ENCODE results near the gene CADM1.

Gene CADM1

GRCh38 chr11:115284773-115285172 is 219.4 kb downstream of the CADM1 start:
- no peaks in the 10 kb centered on the region for H3K36me3 ChIP-seq (replicated peaks in 1 of 2; ENCODE audit: control insufficient read depth in 2 of 2, insufficient read depth in 2 of 2, low read length in 2 of 2)
- DNase-seq (ENCODE audit: low spot score) = no peak
- H3K9me3 ChIP-seq (replicated peaks in 1 of 2; ENCODE audit: control insufficient read depth in 2 of 2, insufficient read depth in 1 of 2, low read depth in 1 of 2, low read length in 2 of 2) = no peaks in the 10 kb centered on the region
- H3K23ac ChIP-seq (ENCODE audit: low read depth, low read length, poor library complexity) = no peak overlapping the region
- no peak overlapping the region for H4K91ac ChIP-seq (ENCODE audit: low read depth, low read length, poor library complexity)
- no peak overlapping the region for H2BK15ac ChIP-seq (ENCODE audit: low read length)
- no peak overlapping the region for H3K27ac ChIP-seq (replicated peaks; ENCODE audit: low read length)
- H2AK5ac ChIP-seq (ENCODE audit: low read depth, low read length) = no peak overlapping the region
- H3K4me1 ChIP-seq (ENCODE audit: control insufficient read depth in 2 of 2, insufficient read depth in 1 of 2, low read depth in 1 of 2, low read length in 2 of 2) = peaks cover 13 to 20% of the 10 kb centered on the region in 2 donors
- H3K4me2 ChIP-seq (ENCODE audit: insufficient read depth, low read length, poor library complexity, severe bottlenecking) = no peak overlapping the region
- H3K4me3 ChIP-seq (ENCODE audit: low read length in 2 of 2) = no peak overlapping the region
- H2AFZ ChIP-seq (ENCODE audit: low read length) = no peak overlapping the region
- no peak overlapping the region for H3K14ac ChIP-seq (ENCODE audit: low read length)
- no peak overlapping the region for H2BK12ac ChIP-seq (ENCODE audit: low read length)
- no peak overlapping the region for H4K8ac ChIP-seq (ENCODE audit: low read depth, low read length)
- peaks cover 3% of the 10 kb centered on the region for H3K79me1 ChIP-seq (ENCODE audit: low read depth, low read length)
- no peak overlapping the region for H3K18ac ChIP-seq (ENCODE audit: low read length)
- no peak overlapping the region for H2BK5ac ChIP-seq (ENCODE audit: low read length)
- no peak overlapping the region for H3K9ac ChIP-seq (ENCODE audit: low read depth, low read length, poor library complexity)
- no CpG with 5 or more reads among the region's 4 CpGs for WGBS, 2 donors (ENCODE audit: extremely low coverage in 2 of 2, insufficient read length in 2 of 2, insufficient replicate concordance in 1 of 2)
- H3K4ac ChIP-seq (ENCODE audit: low read length) = no peak overlapping the region
- no peaks in the 10 kb centered on the region for H3K27me3 ChIP-seq (ENCODE audit: control insufficient read depth in 3 of 3, insufficient read depth in 3 of 3, low read depth in 1 of 3, low read length in 3 of 3)
- H2BK120ac ChIP-seq (ENCODE audit: low read depth, low read length) = no peak overlapping the region

GRCh38 chr11:115282923-115283322 is 221.3 kb downstream of the CADM1 start:
- no peak overlapping the region for H3K18ac ChIP-seq (ENCODE audit: low read length)
- H2BK5ac ChIP-seq (ENCODE audit: low read length) = no peak overlapping the region
- no peak overlapping the region for H4K8ac ChIP-seq (ENCODE audit: low read depth, low read length)
- H2AK5ac ChIP-seq (ENCODE audit: low read depth, low read length) = no peak overlapping the region
- peaks cover 3% of the 10 kb centered on the region for H3K79me1 ChIP-seq (ENCODE audit: low read depth, low read length)
- no CpG with 5 or more reads among the region's 4 CpGs for WGBS, 2 donors (ENCODE audit: extremely low coverage in 2 of 2, insufficient read length in 2 of 2, insufficient replicate concordance in 1 of 2)
- no peak overlapping the region for H3K23ac ChIP-seq (ENCODE audit: low read depth, low read length, poor library complexity)
- H2BK15ac ChIP-seq (ENCODE audit: low read length) = no peak overlapping the region
- H3K4me1 ChIP-seq (ENCODE audit: control insufficient read depth in 2 of 2, insufficient read depth in 1 of 2, low read depth in 1 of 2, low read length in 2 of 2) = peaks cover 13 to 20% of the 10 kb centered on the region in 2 donors
- no peak overlapping the region for H3K9ac ChIP-seq (ENCODE audit: low read depth, low read length, poor library complexity)
- no peak overlapping the region for H3K4ac ChIP-seq (ENCODE audit: low read length)
- no peak overlapping the region for H3K14ac ChIP-seq (ENCODE audit: low read length)
- H2AFZ ChIP-seq (ENCODE audit: low read length) = no peak overlapping the region
- H2BK12ac ChIP-seq (ENCODE audit: low read length) = no peak overlapping the region
- no peak overlapping the region for H2BK120ac ChIP-seq (ENCODE audit: low read depth, low read length)
- no peak overlapping the region for H3K4me2 ChIP-seq (ENCODE audit: insufficient read depth, low read length, poor library complexity, severe bottlenecking)
- no peak overlapping the region for H3K4me3 ChIP-seq (ENCODE audit: low read length in 2 of 2)
- H3K36me3 ChIP-seq (replicated peaks in 1 of 2; ENCODE audit: control insufficient read depth in 2 of 2, insufficient read depth in 2 of 2, low read length in 2 of 2) = no peaks in the 10 kb centered on the region
- H3K9me3 ChIP-seq (replicated peaks in 1 of 2; ENCODE audit: control insufficient read depth in 2 of 2, insufficient read depth in 1 of 2, low read depth in 1 of 2, low read length in 2 of 2) = no peaks in the 10 kb centered on the region
- H3K27ac ChIP-seq (replicated peaks; ENCODE audit: low read length) = no peak overlapping the region
- DNase-seq (ENCODE audit: low spot score) = no peak
- H3K27me3 ChIP-seq (ENCODE audit: control insufficient read depth in 3 of 3, insufficient read depth in 3 of 3, low read depth in 1 of 3, low read length in 3 of 3) = no peaks in the 10 kb centered on the region
- no peak overlapping the region for H4K91ac ChIP-seq (ENCODE audit: low read depth, low read length, poor library complexity)

- Histone ChIP-seq H2AFZ (ENCODE audit: low read length) (no peak overlapping the region), H3K79me1 (ENCODE audit: low read depth, low read length) (peaks cover 3% of the 10 kb centered on the region), H4K91ac (ENCODE audit: low read depth, low read length, poor library complexity) (no peak overlapping the region), H3K9ac (ENCODE audit: low read depth, low read length, poor library complexity) (no peak overlapping the region), H2BK5ac (ENCODE audit: low read length) (no peak overlapping the region), H3K4me3 (ENCODE audit: low read length in 2 of 2) (no peak overlapping the region), H3K4me1 (ENCODE audit: control insufficient read depth in 2 of 2, insufficient read depth in 1 of 2, low read depth in 1 of 2, low read length in 2 of 2) (peaks cover 8 to 11% of the 10 kb centered on the region in 2 donors), H2BK12ac (ENCODE audit: low read length) (no peak overlapping the region), H3K14ac (ENCODE audit: low read length) (no peak overlapping the region), H3K4ac (ENCODE audit: low read length) (no peak overlapping the region), H2BK15ac (ENCODE audit: low read length) (no peak overlapping the region), H4K8ac (ENCODE audit: low read depth, low read length) (no peak overlapping the region), H3K23ac (ENCODE audit: low read depth, low read length, poor library complexity) (no peak overlapping the region), H3K4me2 (ENCODE audit: insufficient read depth, low read length, poor library complexity, severe bottlenecking) (no peak overlapping the region), H3K27ac (replicated peaks; ENCODE audit: low read length) (no peak overlapping the region), H3K18ac (ENCODE audit: low read length) (no peak overlapping the region), H2AK5ac (ENCODE audit: low read depth, low read length) (no peak overlapping the region), H3K9me3 (replicated peaks in 1 of 2; ENCODE audit: control insufficient read depth in 2 of 2, insufficient read depth in 1 of 2, low read depth in 1 of 2, low read length in 2 of 2) (no peaks in the 10 kb centered on the region), H2BK120ac (ENCODE audit: low read depth, low read length) (no peak overlapping the region), H3K27me3 (ENCODE audit: control insufficient read depth in 3 of 3, insufficient read depth in 3 of 3, low read depth in 1 of 3, low read length in 3 of 3) (no peaks in the 10 kb centered on the region), H3K36me3 (replicated peaks in 1 of 2; ENCODE audit: control insufficient read depth in 2 of 2, insufficient read depth in 2 of 2, low read length in 2 of 2) (no peaks in the 10 kb centered on the region)
- DNase-seq (ENCODE audit: low spot score) = no peak
- WGBS, 2 donors (ENCODE audit: extremely low coverage in 2 of 2, insufficient read length in 2 of 2, insufficient replicate concordance in 1 of 2) = no CpG with 5 or more reads among the region's 5 CpGs
Measured at GRCh38 chr11:115280775-115281174, 223.4 kb downstream of the CADM1 start.

- Histone ChIP-seq H4K91ac (ENCODE audit: low read depth, low read length, poor library complexity) (no peak overlapping the region), H2BK5ac (ENCODE audit: low read length) (no peak overlapping the region), H3K18ac (ENCODE audit: low read length) (no peak overlapping the region), H2BK15ac (ENCODE audit: low read length) (no peak overlapping the region), H3K9ac (ENCODE audit: low read depth, low read length, poor library complexity) (no peak overlapping the region), H3K14ac (ENCODE audit: low read length) (no peak overlapping the region), H2AFZ (ENCODE audit: low read length) (no peak overlapping the region), H3K36me3 (replicated peaks in 1 of 2; ENCODE audit: control insufficient read depth in 2 of 2, insufficient read depth in 2 of 2, low read length in 2 of 2) (no peaks in the 10 kb centered on the region), H3K79me1 (ENCODE audit: low read depth, low read length) (peaks cover 3% of the 10 kb centered on the region), H3K4me2 (ENCODE audit: insufficient read depth, low read length, poor library complexity, severe bottlenecking) (no peak overlapping the region), H4K8ac (ENCODE audit: low read depth, low read length) (no peak overlapping the region), H3K4me1 (ENCODE audit: control insufficient read depth in 2 of 2, insufficient read depth in 1 of 2, low read depth in 1 of 2, low read length in 2 of 2) (peaks cover 8 to 11% of the 10 kb centered on the region in 2 donors), H3K4me3 (ENCODE audit: low read length in 2 of 2) (no peak overlapping the region), H3K4ac (ENCODE audit: low read length) (no peak overlapping the region), H2BK120ac (ENCODE audit: low read depth, low read length) (no peak overlapping the region), H2BK12ac (ENCODE audit: low read length) (no peak overlapping the region), H3K9me3 (replicated peaks in 1 of 2; ENCODE audit: control insufficient read depth in 2 of 2, insufficient read depth in 1 of 2, low read depth in 1 of 2, low read length in 2 of 2) (no peaks in the 10 kb centered on the region), H3K23ac (ENCODE audit: low read depth, low read length, poor library complexity) (no peak overlapping the region), H3K27me3 (ENCODE audit: control insufficient read depth in 3 of 3, insufficient read depth in 3 of 3, low read depth in 1 of 3, low read length in 3 of 3) (no peaks in the 10 kb centered on the region), H2AK5ac (ENCODE audit: low read depth, low read length) (no peak overlapping the region), H3K27ac (replicated peaks; ENCODE audit: low read length) (no peak overlapping the region)
- WGBS, 2 donors (ENCODE audit: extremely low coverage in 2 of 2, insufficient read length in 2 of 2, insufficient replicate concordance in 1 of 2) = no CpG with 5 or more reads among the region's 10 CpGs
- no peak for DNase-seq (ENCODE audit: low spot score)
Measured at GRCh38 chr11:115279813-115280761, 224.1 kb downstream of the CADM1 start.

All from neuronal stem cell (in vitro differentiated cells).